ENCODE data around the gene AKT2.

DNA sequence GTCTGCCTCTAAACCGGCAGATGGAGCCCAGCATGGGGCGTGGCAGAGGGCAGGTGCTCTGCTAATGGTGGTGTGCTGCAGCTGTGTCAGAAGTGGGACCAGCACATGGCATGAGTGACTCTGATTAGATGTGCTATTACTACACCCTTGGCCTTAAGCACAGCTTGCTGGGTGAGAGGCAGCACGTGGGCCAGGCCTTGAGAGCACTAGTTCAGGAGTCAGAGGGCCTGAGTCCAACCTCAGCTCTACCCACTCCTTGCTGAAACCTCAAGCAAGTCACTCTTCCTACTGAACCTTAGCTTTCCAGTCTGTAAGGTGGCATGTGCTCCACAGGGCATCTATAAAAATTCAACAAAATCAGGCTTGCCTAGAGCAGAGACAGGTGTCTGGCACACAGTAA, 22.7 kb downstream of the AKT2 start:
- TF ChIP-seq, protein P1, sequence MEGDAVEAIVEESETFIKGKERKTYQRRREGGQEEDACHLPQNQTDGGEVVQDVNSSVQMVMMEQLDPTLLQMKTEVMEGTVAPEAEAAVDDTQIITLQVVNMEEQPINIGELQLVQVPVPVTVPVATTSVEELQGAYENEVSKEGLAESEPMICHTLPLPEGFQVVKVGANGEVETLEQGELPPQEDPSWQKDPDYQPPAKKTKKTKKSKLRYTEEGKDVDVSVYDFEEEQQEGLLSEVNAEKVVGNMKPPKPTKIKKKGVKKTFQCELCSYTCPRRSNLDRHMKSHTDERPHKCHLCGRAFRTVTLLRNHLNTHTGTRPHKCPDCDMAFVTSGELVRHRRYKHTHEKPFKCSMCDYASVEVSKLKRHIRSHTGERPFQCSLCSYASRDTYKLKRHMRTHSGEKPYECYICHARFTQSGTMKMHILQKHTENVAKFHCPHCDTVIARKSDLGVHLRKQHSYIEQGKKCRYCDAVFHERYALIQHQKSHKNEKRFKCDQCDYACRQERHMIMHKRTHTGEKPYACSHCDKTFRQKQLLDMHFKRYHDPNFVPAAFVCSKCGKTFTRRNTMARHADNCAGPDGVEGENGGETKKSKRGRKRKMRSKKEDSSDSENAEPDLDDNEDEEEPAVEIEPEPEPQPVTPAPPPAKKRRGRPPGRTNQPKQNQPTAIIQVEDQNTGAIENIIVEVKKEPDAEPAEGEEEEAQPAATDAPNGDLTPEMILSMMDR (IDR thresholded peaks at IDR 0.05), result no peak
- TF ChIP-seq POLR2A (IDR thresholded peaks at IDR 0.05) (no peak), POLR2AphosphoS5 (IDR thresholded peaks at IDR 0.05; ENCODE audit: insufficient read depth in 1 of 2, low read depth in 1 of 2) (no peak)

Data from vagina (tissue), 2 donors.